Activated CD8-positive, alpha-beta T cell treated with anti-CD3 and anti-CD28 coated beads for 36 hours (primary cell): ENCODE data around the gene C8A. TPM values are rescaled to one million over a fixed set of nuclear protein-coding genes. Genes with fewer than 3 reads are reported as not detected.

Experiments used
- ATAC-seq: fragments of 200-7000 bp; cut with Tn5 transposase; one replicate; pipeline ENCODE4 v1.10.0; 2021; ENCODE audit warnings: mild to moderate bottlenecking, moderate library complexity
- CTCF ChIA-PET: fragments of 350-600 bp; sonication (Branson Sonifier 250); formaldehyde crosslinking; loops from one replicate; lab custom pipeline; 2021; ENCODE audit warnings: antibody characterized with exemption; lab: Charles Lee
- POLR2A ChIA-PET: fragments of 350-600 bp; sonication (Branson Sonifier 250); formaldehyde crosslinking; loops from one replicate; lab custom pipeline; 2021; ENCODE audit warnings: antibody characterized with exemption; lab: Charles Lee
- DNase-seq: peaks from one replicate; pipeline ENCODE4 v3.0.0-alpha.2; 2020
- H3K27ac Mint-ChIP-seq: one replicate; pipeline ENCODE4 v1.8.0; 2021; ENCODE audit warnings: mild to moderate bottlenecking, mixed read lengths
- H3K27me3 Mint-ChIP-seq: one replicate; pipeline ENCODE4 v1.8.0; 2021; ENCODE audit warnings: mixed read lengths
- H3K36me3 Mint-ChIP-seq: one replicate; pipeline ENCODE4 v1.8.0; 2021; ENCODE audit warnings: low read depth, mixed read lengths
- H3K4me1 Mint-ChIP-seq: one replicate; pipeline ENCODE4 v1.8.0; 2021; ENCODE audit warnings: low read depth, mixed read lengths
- H3K4me3 Mint-ChIP-seq: one replicate; pipeline ENCODE4 v1.8.0; 2021; ENCODE audit warnings: mild to moderate bottlenecking, moderate library complexity, mixed read lengths
- H3K9me3 Mint-ChIP-seq: one replicate; pipeline ENCODE4 v1.8.0; 2021; ENCODE audit warnings: mixed read lengths
- intact Hi-C: fragments of 100-400 bp; cut with micrococcal nuclease; formaldehyde crosslinking; loops from one replicate; pipeline ENCODE4 v1.10.0; 2022
- total RNA-seq, 2 experiments: library from RNA; stranded (reverse); gene quantifications; one replicate each; pipeline ENCODE4 v1.2.3, GENCODE V29; 2021
- TF ChIP-seq, protein P1 (sequence below): fragments of 200-600 bp; IDR thresholded peaks from one replicate; pipeline ENCODE4 v1.8.0; 2022; ENCODE audit warnings: antibody characterized with exemption, mild to moderate bottlenecking

C8A gene
- total RNA-seq, 2 experiments from 2014 or later = not detected

DNA sequence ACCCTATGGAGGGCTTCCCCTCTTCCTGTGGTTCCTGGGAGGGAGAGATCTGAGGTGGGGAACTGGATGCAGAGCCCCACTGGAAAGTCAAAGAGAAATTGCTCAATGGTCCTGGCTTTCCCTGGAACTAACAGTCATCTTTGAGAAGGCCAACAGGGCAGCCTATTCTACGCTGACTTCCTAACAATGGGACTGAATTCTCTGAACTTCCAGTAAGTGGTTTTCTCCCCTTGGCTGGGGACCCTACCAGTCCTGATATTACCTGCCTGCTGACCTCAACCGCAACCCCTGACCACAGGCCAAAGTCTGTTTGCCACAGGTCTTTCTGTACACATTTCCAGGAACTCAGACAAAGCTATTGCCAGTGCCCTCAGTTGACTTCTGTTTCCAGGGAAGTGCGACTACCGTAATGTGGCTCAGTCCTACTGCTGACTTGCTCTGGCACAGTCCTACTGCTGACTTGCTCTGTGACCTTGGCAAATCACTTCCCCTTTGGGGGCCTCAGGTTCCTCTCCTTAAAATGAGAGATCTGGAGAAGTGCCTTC, 55.9 kb downstream of the C8A start:
- no peaks in the 10 kb centered on the region for H3K36me3 Mint-ChIP-seq
- no peak overlapping the region for H3K4me3 Mint-ChIP-seq
- no peak overlapping the region for H3K27ac Mint-ChIP-seq
- ChIA-PET POLR2A (no interaction called here), CTCF (no interaction called here)
- DNase-seq (no peak), ATAC-seq (no peak)
- H3K27me3 Mint-ChIP-seq = peaks cover 1% of the 10 kb centered on the region
- H3K4me1 Mint-ChIP-seq = no peaks in the 10 kb centered on the region
- intact Hi-C loops = no loop called here
- no peaks in the 10 kb centered on the region for H3K9me3 Mint-ChIP-seq
- TF ChIP-seq, protein P1, sequence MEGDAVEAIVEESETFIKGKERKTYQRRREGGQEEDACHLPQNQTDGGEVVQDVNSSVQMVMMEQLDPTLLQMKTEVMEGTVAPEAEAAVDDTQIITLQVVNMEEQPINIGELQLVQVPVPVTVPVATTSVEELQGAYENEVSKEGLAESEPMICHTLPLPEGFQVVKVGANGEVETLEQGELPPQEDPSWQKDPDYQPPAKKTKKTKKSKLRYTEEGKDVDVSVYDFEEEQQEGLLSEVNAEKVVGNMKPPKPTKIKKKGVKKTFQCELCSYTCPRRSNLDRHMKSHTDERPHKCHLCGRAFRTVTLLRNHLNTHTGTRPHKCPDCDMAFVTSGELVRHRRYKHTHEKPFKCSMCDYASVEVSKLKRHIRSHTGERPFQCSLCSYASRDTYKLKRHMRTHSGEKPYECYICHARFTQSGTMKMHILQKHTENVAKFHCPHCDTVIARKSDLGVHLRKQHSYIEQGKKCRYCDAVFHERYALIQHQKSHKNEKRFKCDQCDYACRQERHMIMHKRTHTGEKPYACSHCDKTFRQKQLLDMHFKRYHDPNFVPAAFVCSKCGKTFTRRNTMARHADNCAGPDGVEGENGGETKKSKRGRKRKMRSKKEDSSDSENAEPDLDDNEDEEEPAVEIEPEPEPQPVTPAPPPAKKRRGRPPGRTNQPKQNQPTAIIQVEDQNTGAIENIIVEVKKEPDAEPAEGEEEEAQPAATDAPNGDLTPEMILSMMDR = no peak

DNA sequence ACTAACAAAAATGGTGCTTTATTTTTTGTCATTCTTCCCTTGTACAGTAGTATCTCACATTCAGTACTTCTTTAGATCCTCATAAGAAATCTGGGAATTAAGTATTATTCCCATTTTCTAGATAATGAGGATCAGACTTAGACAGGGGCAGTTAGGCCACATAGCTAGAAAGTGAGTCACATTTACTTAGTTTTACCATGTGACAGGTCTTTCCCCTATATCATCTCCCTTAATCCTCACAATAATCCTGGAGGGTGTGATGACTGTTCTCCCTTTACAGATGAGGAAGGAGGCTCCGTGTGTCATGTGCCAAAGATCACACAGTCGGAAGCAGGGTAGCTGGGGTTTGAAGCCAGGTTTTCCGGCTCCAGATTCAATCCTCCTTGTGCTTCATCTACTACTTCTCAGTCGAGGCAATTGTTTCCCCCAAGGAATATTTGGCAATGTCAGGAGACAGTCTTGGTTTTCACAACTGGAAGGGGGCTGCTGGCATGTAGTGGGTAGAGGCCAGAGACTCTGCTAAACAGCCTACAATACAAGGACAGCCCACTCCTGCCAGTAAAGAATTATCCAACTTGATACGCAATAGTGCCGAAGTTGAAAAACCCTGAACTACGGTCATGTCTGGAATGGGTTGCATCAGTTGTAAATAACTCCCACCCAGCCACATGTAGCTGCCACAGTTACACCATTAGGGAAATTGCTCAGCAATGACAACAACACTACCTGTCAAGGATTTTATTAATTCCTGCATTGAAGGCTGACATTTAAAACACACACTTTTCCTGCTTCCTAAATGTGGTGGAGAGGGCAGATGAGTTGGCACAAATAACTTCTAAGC, 56.7 kb downstream of the C8A start:
- H3K9me3 Mint-ChIP-seq = no peaks in the 10 kb centered on the region
- H3K27ac Mint-ChIP-seq = no peak overlapping the region
- CTCF ChIA-PET = no interaction called here
- intact Hi-C loops = no loop called here
- H3K36me3 Mint-ChIP-seq = no peaks in the 10 kb centered on the region
- POLR2A ChIA-PET = no interaction called here
- no peak for DNase-seq
- no peaks in the 10 kb centered on the region for H3K4me1 Mint-ChIP-seq
- peaks cover 1% of the 10 kb centered on the region for H3K27me3 Mint-ChIP-seq
- TF ChIP-seq, protein P1 = no peak
- no peak overlapping the region for H3K4me3 Mint-ChIP-seq
- no peak for ATAC-seq

DNA sequence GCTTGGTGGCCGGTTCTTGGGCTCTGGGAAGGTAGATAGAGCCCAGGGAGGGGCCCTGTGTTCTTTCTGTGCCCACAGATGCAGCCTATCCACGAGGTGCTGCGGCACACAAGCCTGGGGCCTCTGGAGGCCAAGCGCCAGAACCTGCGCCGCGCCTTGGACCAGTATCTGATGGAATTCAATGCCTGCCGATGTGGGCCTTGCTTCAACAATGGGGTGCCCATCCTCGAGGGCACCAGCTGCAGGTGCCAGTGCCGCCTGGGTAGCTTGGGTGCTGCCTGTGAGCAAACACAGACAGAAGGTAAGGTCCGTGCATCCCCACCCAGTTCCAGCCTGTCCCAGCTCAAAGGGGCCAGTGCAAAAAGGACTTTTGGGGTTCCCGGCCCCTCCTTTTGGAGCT, 57.7 kb downstream of the C8A start:
- Mint-ChIP-seq H3K4me1 (no peaks in the 10 kb centered on the region), H3K4me3 (no peak overlapping the region), H3K27me3 (peaks cover 1% of the 10 kb centered on the region), H3K9me3 (no peaks in the 10 kb centered on the region), H3K36me3 (no peaks in the 10 kb centered on the region), H3K27ac (no peak overlapping the region)
- ChIA-PET CTCF (no interaction called here), POLR2A (no interaction called here)
- intact Hi-C loops = no loop called here
- ATAC-seq = no peak
- no peak for DNase-seq
- TF ChIP-seq, protein P1 = no peak

DNA sequence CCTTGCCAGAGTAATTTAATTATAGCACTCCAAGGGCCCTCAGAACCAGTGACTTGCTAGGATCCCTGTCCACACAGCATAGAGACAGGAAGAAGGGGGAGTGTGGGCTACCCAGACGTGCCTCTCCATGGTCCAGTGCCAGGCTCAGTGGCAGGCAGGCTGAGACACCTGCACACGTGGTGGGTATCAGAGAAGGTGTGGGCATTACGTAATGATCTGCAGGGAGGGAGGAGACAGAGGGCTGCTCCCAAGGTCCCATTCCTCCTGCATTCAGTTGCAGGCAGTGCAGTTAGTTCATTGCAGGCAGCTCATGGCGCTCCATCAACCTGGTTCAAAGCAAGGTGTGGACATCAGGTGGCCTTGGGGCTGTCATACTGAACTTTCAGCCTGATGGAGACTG, 61.4 kb downstream of the C8A start:
- TF ChIP-seq, protein P1 = no peak
- DNase-seq (no peak), ATAC-seq (no peak)
- Mint-ChIP-seq H3K36me3 (no peaks in the 10 kb centered on the region), H3K27me3 (peaks cover 1% of the 10 kb centered on the region), H3K4me3 (no peak overlapping the region), H3K4me1 (no peaks in the 10 kb centered on the region), H3K9me3 (no peaks in the 10 kb centered on the region), H3K27ac (no peak overlapping the region)
- ChIA-PET CTCF (no interaction called here), POLR2A (no interaction called here)
- intact Hi-C loops = no loop called here

DNA sequence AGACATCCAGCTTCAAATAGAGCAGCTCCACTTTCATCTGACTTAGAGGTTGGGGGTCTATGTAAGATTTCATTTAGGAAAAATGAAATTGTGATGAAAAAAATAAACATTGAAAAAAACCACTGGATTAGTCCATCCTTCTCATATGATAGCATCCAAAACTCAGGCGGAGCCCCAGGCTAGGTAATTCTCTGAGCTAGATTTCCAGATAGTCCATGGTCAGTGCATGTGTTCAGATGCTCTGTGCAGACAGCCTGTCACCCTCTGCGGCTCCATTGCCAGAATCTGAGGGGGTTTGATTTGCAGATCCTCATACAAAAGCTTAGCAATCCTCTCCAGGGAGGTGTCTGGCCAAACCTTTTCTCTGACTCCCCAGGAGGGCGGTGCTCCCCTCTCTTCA, 62.0 kb downstream of the C8A start:
- no peak overlapping the region for H3K27ac Mint-ChIP-seq
- H3K9me3 Mint-ChIP-seq = no peaks in the 10 kb centered on the region
- H3K4me1 Mint-ChIP-seq = no peaks in the 10 kb centered on the region
- ChIA-PET POLR2A (no interaction called here), CTCF (no interaction called here)
- TF ChIP-seq, protein P1 = no peak
- DNase-seq (no peak), ATAC-seq (no peak)
- intact Hi-C loops = no loop called here
- H3K36me3 Mint-ChIP-seq = no peaks in the 10 kb centered on the region
- peaks cover 3% of the 10 kb centered on the region for H3K27me3 Mint-ChIP-seq
- H3K4me3 Mint-ChIP-seq = no peak overlapping the region
